GM12878 (cell line): ENCODE measurements around the gene INO80B. TPM values are rescaled to one million over a fixed set of nuclear protein-coding genes. Genes with fewer than 3 reads are reported as not detected.

Experiments used
- CHD2 ChIP-seq: IDR thresholded peaks from 2 replicates; pipeline ENCODE4 v1.6.1; 2011; ENCODE audit warnings: low read depth, low read length, improper control_type of control experiment, borderline replicate concordance
- E2F8 ChIP-seq: fragments of 450-650 bp; IDR thresholded peaks from 2 replicates; pipeline ENCODE4 v1.6.1; 2018; ENCODE audit warnings: mild to moderate bottlenecking, low read depth, moderate library complexity; ENCODE audit not compliant: partially characterized antibody
- E4F1 ChIP-seq: fragments of 450-650 bp; IDR thresholded peaks from 2 replicates; pipeline ENCODE4 v1.6.1; 2018; ENCODE audit warnings: borderline replicate concordance, mild to moderate bottlenecking; ENCODE audit not compliant: partially characterized antibody
- ETV6 ChIP-seq, 2 experiments: fragments of 450-650 bp in 1 of 2; IDR thresholded peaks in 1 of 2; conservative IDR thresholded peaks in 1 of 2; 2 replicates each; pipeline ENCODE4 v1.6.1; 2014; ENCODE audit warnings: antibody characterized with exemption in 1 of 2, borderline replicate concordance in 1 of 2, low read depth in 1 of 2, mild to moderate bottlenecking in 1 of 2, moderate library complexity in 1 of 2
- HDAC2 ChIP-seq: fragments of 200-600 bp; sonication (generic); IDR thresholded peaks from 2 replicates; pipeline ENCODE4 v1.6.1; 2017
- MXI1 ChIP-seq: fragments of 150-350 bp; IDR thresholded peaks from 2 replicates; pipeline ENCODE4 v1.6.1; 2011; ENCODE audit warnings: low read depth, mild to moderate bottlenecking, inconsistent platforms, low read length, improper control_type of control experiment
- MYB ChIP-seq: fragments of 150-350 bp; IDR thresholded peaks from 2 replicates; pipeline ENCODE4 v1.6.1; 2014; ENCODE audit warnings: mild to moderate bottlenecking, low read depth, low read length, borderline replicate concordance
- NR2F1 ChIP-seq: fragments of 450-650 bp; conservative IDR thresholded peaks from 2 replicates; pipeline ENCODE4 v1.6.1; 2017; ENCODE audit warnings: mild to moderate bottlenecking
- REST ChIP-seq: IDR thresholded peaks from 2 replicates; pipeline ENCODE4 v1.6.1; 2012; ENCODE audit warnings: mild to moderate bottlenecking, low read depth, low read length
- SMAD5 ChIP-seq: IDR thresholded peaks from 2 replicates; pipeline ENCODE4 v1.6.1; 2016; ENCODE audit warnings: antibody characterized with exemption, low read depth
- STAT1 ChIP-seq: fragments of 450-650 bp; conservative IDR thresholded peaks from 2 replicates; pipeline ENCODE4 v1.6.1; 2014; ENCODE audit warnings: antibody characterized with exemption, mild to moderate bottlenecking
- WRNIP1 ChIP-seq: IDR thresholded peaks from 2 replicates; pipeline ENCODE4 v1.6.1; 2011; ENCODE audit warnings: low read depth, low read length, improper control_type of control experiment, borderline replicate concordance
- polyA plus RNA-seq, 11 experiments: library from polyadenylated mRNA; depleted of rRNA in 4 of 11; unstranded in 6 of 11; stranded (reverse) in 5 of 11; fragments of >200 nt; fragmentation: Nextera tagmentation in 4 of 11; fragmentation: Illumina TruSeq in 1 of 11; extraction: Ambion mirVana in 4 of 11; extraction: Trizol in 1 of 11; gene quantifications; 1 replicate in 1 of 11; 2 replicates in 10 of 11; pipeline versions ENCODE4 v1.2.1 to v1.2.3, GENCODE V29; 2011 to 2016; ENCODE audit warnings: inconsistent platforms in 2 of 11, missing spikeins in 2 of 11, low read depth in 1 of 11
- total RNA-seq, 4 experiments: library from RNA; depleted of rRNA in 3 of 4; stranded (reverse); fragments of >200 nt in 3 of 4; fragmentation: Illumina TruSeq in 1 of 4; extraction: Trizol in 1 of 4; gene quantifications; 2 replicates each; pipeline versions ENCODE4 v1.2.1 to v1.2.3, GENCODE V29; 2013 to 2021
- TF ChIP-seq, protein P1 (sequence below): fragments of 450-650 bp; IDR thresholded peaks from 2 replicates; pipeline ENCODE4 v1.6.1; 2016; ENCODE audit warnings: mild to moderate bottlenecking, moderate library complexity, borderline replicate concordance

Gene INO80B
- total and polyA plus RNA-seq, 10 of the 15 experiments (the other 5 are each of a cell fraction or from before 2014, with no cell fraction given): 1.3 to 26.7 (median 11.1) TPM

DNA sequence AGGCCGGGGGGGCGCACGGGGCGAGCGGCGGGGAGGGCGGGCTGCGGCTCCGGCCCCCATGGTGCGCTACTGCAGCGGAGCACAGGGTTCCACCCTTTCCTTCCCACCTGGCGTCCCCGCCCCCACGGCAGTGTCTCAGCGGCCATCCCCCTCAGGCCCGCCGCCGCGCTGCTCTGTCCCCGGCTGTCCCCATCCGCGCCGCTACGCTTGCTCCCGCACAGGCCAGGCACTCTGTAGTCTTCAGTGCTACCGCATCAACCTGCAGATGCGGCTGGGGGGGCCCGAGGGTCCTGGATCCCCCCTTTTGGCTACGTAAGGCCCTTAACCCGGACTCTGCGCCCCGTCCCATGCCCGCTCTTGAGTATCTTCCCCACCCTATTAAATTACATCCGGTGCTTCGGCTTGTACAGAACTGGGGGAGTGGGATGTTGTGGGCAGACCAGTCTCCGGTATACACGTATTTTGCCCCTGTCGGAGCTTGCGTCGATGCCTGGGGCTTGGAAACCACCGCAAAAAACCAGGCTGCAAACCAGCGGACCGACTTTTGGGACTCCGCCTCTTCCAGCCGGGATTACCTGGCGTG is 2.8 kb downstream of the INO80B start (continued):
- TF ChIP-seq MXI1 (peak; percentile 31; the same call in 1 of the 2 replicates), NR2F1 (peak; percentile 40; the same call in 1 of the 2 replicates), MYB (no peak), ETV6 (conservative IDR thresholded peaks at IDR 0.05 in 1 of 2, IDR thresholded peaks at IDR 0.05 in 1 of 2; ENCODE audit: borderline replicate concordance in 1 of 2, low read depth in 1 of 2) (0 out of 4 replicates have a peak, but pooled peaks of 1 of the 2 experiments have one; percentile 15), HDAC2 (no peak), CHD2 (peak; percentile 66; the same call in 1 of the 2 replicates), STAT1 (0 out of 2 replicates have a peak, but pooled peaks have one; percentile 75), REST (0 out of 2 replicates have a peak, but pooled peaks have one; percentile 10), E4F1 (no peak), E2F8 (peak; percentile 56), WRNIP1 (no peak), SMAD5 (peak; percentile 57; the same call in 1 of the 2 replicates)
- TF ChIP-seq, protein P1, sequence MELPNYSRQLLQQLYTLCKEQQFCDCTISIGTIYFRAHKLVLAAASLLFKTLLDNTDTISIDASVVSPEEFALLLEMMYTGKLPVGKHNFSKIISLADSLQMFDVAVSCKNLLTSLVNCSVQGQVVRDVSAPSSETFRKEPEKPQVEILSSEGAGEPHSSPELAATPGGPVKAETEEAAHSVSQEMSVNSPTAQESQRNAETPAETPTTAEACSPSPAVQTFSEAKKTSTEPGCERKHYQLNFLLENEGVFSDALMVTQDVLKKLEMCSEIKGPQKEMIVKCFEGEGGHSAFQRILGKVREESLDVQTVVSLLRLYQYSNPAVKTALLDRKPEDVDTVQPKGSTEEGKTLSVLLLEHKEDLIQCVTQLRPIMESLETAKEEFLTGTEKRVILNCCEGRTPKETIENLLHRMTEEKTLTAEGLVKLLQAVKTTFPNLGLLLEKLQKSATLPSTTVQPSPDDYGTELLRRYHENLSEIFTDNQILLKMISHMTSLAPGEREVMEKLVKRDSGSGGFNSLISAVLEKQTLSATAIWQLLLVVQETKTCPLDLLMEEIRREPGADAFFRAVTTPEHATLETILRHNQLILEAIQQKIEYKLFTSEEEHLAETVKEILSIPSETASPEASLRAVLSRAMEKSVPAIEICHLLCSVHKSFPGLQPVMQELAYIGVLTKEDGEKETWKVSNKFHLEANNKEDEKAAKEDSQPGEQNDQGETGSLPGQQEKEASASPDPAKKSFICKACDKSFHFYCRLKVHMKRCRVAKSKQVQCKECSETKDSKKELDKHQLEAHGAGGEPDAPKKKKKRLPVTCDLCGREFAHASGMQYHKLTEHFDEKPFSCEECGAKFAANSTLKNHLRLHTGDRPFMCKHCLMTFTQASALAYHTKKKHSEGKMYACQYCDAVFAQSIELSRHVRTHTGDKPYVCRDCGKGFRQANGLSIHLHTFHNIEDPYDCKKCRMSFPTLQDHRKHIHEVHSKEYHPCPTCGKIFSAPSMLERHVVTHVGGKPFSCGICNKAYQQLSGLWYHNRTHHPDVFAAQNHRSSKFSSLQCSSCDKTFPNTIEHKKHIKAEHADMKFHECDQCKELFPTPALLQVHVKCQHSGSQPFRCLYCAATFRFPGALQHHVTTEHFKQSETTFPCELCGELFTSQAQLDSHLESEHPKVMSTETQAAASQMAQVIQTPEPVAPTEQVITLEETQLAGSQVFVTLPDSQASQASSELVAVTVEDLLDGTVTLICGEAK: peak; percentile 69; the same call in 1 of the 2 replicates
